GM21360 (cell line): ENCODE data around the gene PRKCZ.
A peak's percentile ranks its signal among the peaks of the same experiment; 100 is the strongest.

Experiments
- ATAC-seq: cut with Tn5 transposase; IDR thresholded peaks from one replicate; pipeline ENCODE4 v1.9.1; 2021; ENCODE audit warnings: mild to moderate bottlenecking, moderate library complexity; ENCODE audit not compliant: unreplicated experiment

The PRKCZ gene

GRCh38 chr1:2049718-2050431 is at the start of gene PRKCZ:
Gene PRKCZ, plus strand, starts transcription at chr1:2050411. Its CDS starts 220 bp downstream, at chr1:2050631.
- ATAC-seq, result peak; percentile 67

- no peak for ATAC-seq
Observed at GRCh38 chr1:2000432-2000831, 49.8 kb upstream of the PRKCZ start.

- no peak for ATAC-seq
Observed at GRCh38 chr1:2000850-2001249, 49.4 kb upstream of the PRKCZ start.

GRCh38 chr1:2001773-2002411 is 48.3 kb upstream of the PRKCZ start:
- ATAC-seq, result no peak

GRCh38 chr1:2003541-2004131 is 46.6 kb upstream of the PRKCZ start, which contains the start of gene CFAP74:
Gene CFAP74, minus strand, starts transcription at chr1:2003786. Its CDS starts 12,830 bp downstream, at chr1:1990956.
- no peak for ATAC-seq

GRCh38 chr1:2004856-2005255 is 45.4 kb upstream of the PRKCZ start:
- no peak for ATAC-seq

- no peak for ATAC-seq
Observed at GRCh38 chr1:2009101-2010053, 40.8 kb upstream of the PRKCZ start.

- ATAC-seq, result no peak
Observed at GRCh38 chr1:2014181-2014580, 36.0 kb upstream of the PRKCZ start.

GRCh38 chr1:2014741-2015735 is 35.2 kb upstream of the PRKCZ start:
- ATAC-seq, result no peak

- no peak for ATAC-seq
Observed at GRCh38 chr1:2016123-2016522, 34.1 kb upstream of the PRKCZ start.

GRCh38 chr1:2018217-2019171 is 31.7 kb upstream of the PRKCZ start:
- no peak for ATAC-seq

GRCh38 chr1:2019172-2019543 is 31.1 kb upstream of the PRKCZ start, which contains the start of gene GABRD:
Gene GABRD, plus strand, starts transcription at chr1:2019345. Its CDS starts 79 bp downstream, at chr1:2019424.
- ATAC-seq, result no peak

GRCh38 chr1:2019571-2020309 is 30.5 kb upstream of the PRKCZ start:
- ATAC-seq, result no peak

GRCh38 chr1:2020310-2020655 is 29.9 kb upstream of the PRKCZ start:
- no peak for ATAC-seq

- ATAC-seq, result no peak
Observed at GRCh38 chr1:2021550-2021949, 28.7 kb upstream of the PRKCZ start.

- ATAC-seq, result no peak
Observed at GRCh38 chr1:2022063-2022770, 28.0 kb upstream of the PRKCZ start.

GRCh38 chr1:2023187-2023586 is 27.0 kb upstream of the PRKCZ start:
- ATAC-seq, result no peak
